Measurements from ENCODE around the gene TDRD9.

- TF ChIP-seq POLR2A (IDR thresholded peaks at IDR 0.05) (no peak), POLR2AphosphoS5 (IDR thresholded peaks at IDR 0.05) (no peak)
These were observed 38.4 kb downstream of the TDRD9 start for GRCh38 chr14:103966631-103967030.

Data from breast epithelium (tissue), 3 donors.